ENCODE measurements around the gene HDAC11. TPM values are rescaled to one million over a fixed set of nuclear protein-coding genes. Genes with fewer than 3 reads are reported as not detected.

The HDAC11 gene
- total RNA-seq, 2 donors from 2014 or later, result 24.0 to 36.1 TPM

- H3K27me3 ChIP-seq, result no peaks in the 10 kb centered on the region
- H3K9me3 ChIP-seq, result no peaks in the 10 kb centered on the region
- no peak overlapping the region for H3K27ac ChIP-seq
- no peak overlapping the region for H3K9ac ChIP-seq (ENCODE audit: low read depth in 2 of 2, low read length in 2 of 2)
- H3K36me3 ChIP-seq, result no peaks in the 10 kb centered on the region
- no peak for DNase-seq
- H3K4me3 ChIP-seq, result no peak overlapping the region
- intact Hi-C loops (cut with DNase I), result no loop called here
- TF ChIP-seq, protein P1, sequence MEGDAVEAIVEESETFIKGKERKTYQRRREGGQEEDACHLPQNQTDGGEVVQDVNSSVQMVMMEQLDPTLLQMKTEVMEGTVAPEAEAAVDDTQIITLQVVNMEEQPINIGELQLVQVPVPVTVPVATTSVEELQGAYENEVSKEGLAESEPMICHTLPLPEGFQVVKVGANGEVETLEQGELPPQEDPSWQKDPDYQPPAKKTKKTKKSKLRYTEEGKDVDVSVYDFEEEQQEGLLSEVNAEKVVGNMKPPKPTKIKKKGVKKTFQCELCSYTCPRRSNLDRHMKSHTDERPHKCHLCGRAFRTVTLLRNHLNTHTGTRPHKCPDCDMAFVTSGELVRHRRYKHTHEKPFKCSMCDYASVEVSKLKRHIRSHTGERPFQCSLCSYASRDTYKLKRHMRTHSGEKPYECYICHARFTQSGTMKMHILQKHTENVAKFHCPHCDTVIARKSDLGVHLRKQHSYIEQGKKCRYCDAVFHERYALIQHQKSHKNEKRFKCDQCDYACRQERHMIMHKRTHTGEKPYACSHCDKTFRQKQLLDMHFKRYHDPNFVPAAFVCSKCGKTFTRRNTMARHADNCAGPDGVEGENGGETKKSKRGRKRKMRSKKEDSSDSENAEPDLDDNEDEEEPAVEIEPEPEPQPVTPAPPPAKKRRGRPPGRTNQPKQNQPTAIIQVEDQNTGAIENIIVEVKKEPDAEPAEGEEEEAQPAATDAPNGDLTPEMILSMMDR (IDR thresholded peaks at IDR 0.05), result no peak
- peaks cover 3% of the 10 kb centered on the region for H3K4me1 ChIP-seq
Observed at GRCh38 chr3:13474021-13474420, 6.1 kb upstream of the HDAC11 start.

DNA sequence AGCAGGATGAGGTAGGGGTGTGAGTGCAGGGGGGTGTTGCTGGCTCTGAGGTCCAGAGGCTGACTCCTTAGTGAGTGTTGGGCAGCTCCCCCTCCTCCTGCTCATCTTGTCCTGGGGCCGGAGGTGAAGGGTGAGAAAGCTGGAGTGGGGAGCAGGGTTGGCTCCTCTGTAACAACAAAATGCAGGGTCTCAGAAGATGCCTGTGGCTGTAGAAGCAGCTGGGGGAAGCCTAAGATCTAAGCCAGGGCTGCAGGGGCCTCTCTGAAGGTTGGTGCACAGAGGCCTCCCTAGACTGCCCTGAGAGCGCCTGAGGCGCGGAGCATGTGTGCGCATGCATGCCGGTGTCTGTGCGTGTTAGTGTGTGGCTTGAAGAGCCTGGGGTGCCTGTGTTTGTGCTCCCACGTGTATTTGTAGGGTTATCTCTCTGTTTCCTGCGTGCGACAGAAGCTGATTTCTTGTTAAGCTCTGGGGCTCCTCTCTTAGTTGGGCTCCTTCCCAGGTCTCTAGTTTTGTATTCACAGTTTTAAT, 5.3 kb upstream of the HDAC11 start:
- H3K9me3 ChIP-seq, result no peaks in the 10 kb centered on the region
- no peaks in the 10 kb centered on the region for H3K27me3 ChIP-seq
- no peak overlapping the region for H3K27ac ChIP-seq
- no peak for DNase-seq
- H3K9ac ChIP-seq (ENCODE audit: low read depth in 2 of 2, low read length in 2 of 2), result no peak overlapping the region
- TF ChIP-seq, protein P1 (IDR thresholded peaks at IDR 0.05), result no peak
- no peak overlapping the region for H3K4me3 ChIP-seq
- intact Hi-C loops (cut with DNase I), result no loop called here
- H3K4me1 ChIP-seq, result peaks cover 3% of the 10 kb centered on the region
- no peaks in the 10 kb centered on the region for H3K36me3 ChIP-seq

DNA sequence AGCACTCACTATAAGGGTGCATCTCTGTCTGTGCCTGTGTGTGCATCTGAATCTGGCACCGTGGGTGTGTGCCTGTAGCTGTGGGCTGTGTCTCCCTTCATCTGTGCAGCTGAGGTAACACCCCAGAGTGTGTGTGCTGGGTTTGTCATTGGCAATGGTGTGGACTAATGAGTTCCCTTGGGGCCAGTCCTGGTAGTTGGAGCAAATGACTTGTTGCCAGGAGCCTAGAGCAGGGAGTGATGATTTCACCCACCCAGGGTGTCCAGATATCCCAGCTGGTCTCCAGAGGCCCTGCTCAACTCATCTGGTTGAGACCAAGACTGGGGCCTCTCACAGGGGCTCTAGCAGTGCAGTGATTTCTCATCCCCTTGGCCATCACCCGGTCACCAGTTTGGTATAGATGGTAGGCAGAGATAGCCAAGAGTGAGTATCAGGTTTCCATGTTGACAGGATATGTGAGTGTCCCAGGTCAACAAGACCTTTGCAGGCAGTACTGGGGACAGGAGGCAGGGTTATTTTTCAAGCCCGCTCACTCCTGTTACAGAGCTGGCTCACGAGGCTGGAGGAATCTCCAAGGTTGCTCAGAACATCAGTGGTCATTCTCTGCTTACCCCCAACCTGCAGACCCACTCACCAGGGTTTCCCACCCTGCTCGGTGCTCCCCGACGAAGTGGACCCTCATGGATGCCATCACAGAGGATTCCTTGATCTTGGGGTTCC, 4.1 kb upstream of the HDAC11 start:
- no peak for DNase-seq
- no peaks in the 10 kb centered on the region for H3K36me3 ChIP-seq
- peaks cover 3% of the 10 kb centered on the region for H3K4me1 ChIP-seq
- intact Hi-C loops (cut with DNase I), result no loop called here
- TF ChIP-seq, protein P1 (IDR thresholded peaks at IDR 0.05), result no peak
- no peaks in the 10 kb centered on the region for H3K27me3 ChIP-seq
- no peak overlapping the region for H3K27ac ChIP-seq
- no peak overlapping the region for H3K9ac ChIP-seq (ENCODE audit: low read depth in 2 of 2, low read length in 2 of 2)
- H3K4me3 ChIP-seq, result no peak overlapping the region
- no peaks in the 10 kb centered on the region for H3K9me3 ChIP-seq

DNA sequence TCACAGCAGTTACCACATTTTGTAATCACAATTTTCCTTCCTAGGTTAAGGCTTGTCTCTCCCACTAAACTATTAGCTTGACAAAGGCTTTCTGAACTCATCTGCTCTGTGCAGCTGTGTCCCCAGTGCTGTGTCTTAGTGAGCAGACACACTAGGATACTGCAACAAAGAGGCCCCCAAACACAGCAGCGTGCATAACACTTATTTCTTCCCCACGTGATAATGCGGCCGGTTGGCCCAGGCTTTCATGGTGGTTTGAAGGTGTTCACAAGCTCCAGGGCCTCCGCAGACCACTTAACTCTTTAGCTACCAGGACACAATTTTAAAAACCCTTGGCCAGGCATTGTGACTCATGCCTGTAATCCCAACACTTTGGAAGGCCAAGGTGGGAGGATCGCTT, 2.2 kb upstream of the HDAC11 start:
- TF ChIP-seq, protein P1 (IDR thresholded peaks at IDR 0.05), result no peak
- Histone ChIP-seq H3K4me3 (no peak overlapping the region), H3K4me1 (peaks cover 3% of the 10 kb centered on the region), H3K27me3 (no peaks in the 10 kb centered on the region), H3K9ac (ENCODE audit: low read depth in 2 of 2, low read length in 2 of 2) (no peak overlapping the region), H3K36me3 (no peaks in the 10 kb centered on the region), H3K9me3 (no peaks in the 10 kb centered on the region), H3K27ac (no peak overlapping the region)
- DNase-seq, result no peak
- intact Hi-C loops (cut with DNase I), result no loop called here

- peak; percentile 57 for DNase-seq
- Histone ChIP-seq H3K27ac (peak overlapping the region; percentile 75), H3K4me3 (peak overlapping the region; percentile 61), H3K9ac (ENCODE audit: low read depth in 2 of 2, low read length in 2 of 2) (peak overlapping the region; percentile 92 to 98), H3K36me3 (no peaks in the 10 kb centered on the region), H3K27me3 (no peaks in the 10 kb centered on the region), H3K4me1 (peaks cover 3% of the 10 kb centered on the region), H3K9me3 (no peaks in the 10 kb centered on the region)
- intact Hi-C loops (cut with DNase I), result no loop called here
- TF ChIP-seq, protein P1 (IDR thresholded peaks at IDR 0.05), result no peak
Observed at GRCh38 chr3:13479332-13479581, 849 bp upstream of the HDAC11 start.

Measured in colonic mucosa (tissue), 4 donors.